OCI-LY1 (cell line): ENCODE data around the gene SLC9A9.

ENCODE experiments used
- H2AFZ ChIP-seq: fragments of 200-600 bp; sonication (generic), shearing (Covaris generic); 2 replicates; pipeline ENCODE4 v1.6.0; 2014; ENCODE audit warnings: antibody characterized with exemption, mild to moderate bottlenecking, low read length
- H3F3A ChIP-seq: fragments of 200-600 bp; sonication (generic), shearing (Covaris generic); 2 replicates; pipeline ENCODE4 v1.6.0; 2014; ENCODE audit warnings: mild to moderate bottlenecking, antibody characterized with exemption, low read length, moderate library complexity; ENCODE audit not compliant: insufficient read depth
- H3K27ac ChIP-seq: fragments of 200-600 bp; sonication (generic); 2 replicates; pipeline ENCODE4 v1.5.1; 2014; ENCODE audit warnings: low read length, mixed run types, mild to moderate bottlenecking, low read depth; ENCODE audit not compliant: poor library complexity, severe bottlenecking
- H3K27me3 ChIP-seq: fragments of 200-600 bp; sonication (generic); 2 replicates; pipeline ENCODE4 v1.6.0; 2014; ENCODE audit warnings: antibody characterized with exemption, mild to moderate bottlenecking, low read length, moderate library complexity; ENCODE audit not compliant: insufficient read depth
- H3K36me3 ChIP-seq: fragments of 200-600 bp; sonication (generic); 2 replicates; pipeline ENCODE4 v1.6.1; 2014; ENCODE audit warnings: mild to moderate bottlenecking, antibody characterized with exemption, low read length, moderate library complexity, mixed read lengths; ENCODE audit not compliant: insufficient read depth
- H3K4me1 ChIP-seq: fragments of 200-600 bp; sonication (generic); 2 replicates; pipeline ENCODE4 v1.5.1; 2014; ENCODE audit warnings: mild to moderate bottlenecking, low read length, moderate library complexity; ENCODE audit not compliant: insufficient read depth, severe bottlenecking
- H3K4me2 ChIP-seq: fragments of 200-600 bp; sonication (generic), shearing (Covaris generic); 2 replicates; pipeline ENCODE4 v1.6.1; 2014; ENCODE audit warnings: low read length
- H3K4me3 ChIP-seq: fragments of 200-600 bp; sonication (generic); 2 replicates; pipeline ENCODE4 v1.5.1; 2014; ENCODE audit warnings: low read length, low read depth, mild to moderate bottlenecking, mixed read lengths; ENCODE audit not compliant: poor library complexity, severe bottlenecking
- H3K79me2 ChIP-seq: fragments of 200-600 bp; shearing (Covaris generic); 2 replicates; pipeline ENCODE4 v1.6.1; 2016; ENCODE audit warnings: mixed run types, low read length, mixed read lengths; ENCODE audit not compliant: insufficient read depth
- H3K9ac ChIP-seq: fragments of 200-600 bp; sonication (generic), shearing (Covaris generic); 2 replicates; pipeline ENCODE4 v1.6.1; 2014; ENCODE audit warnings: mild to moderate bottlenecking, low read length, mixed read lengths
- H3K9me2 ChIP-seq: fragments of 200-600 bp; sonication (generic), shearing (Covaris generic); 2 replicates; pipeline ENCODE4 v1.6.1; 2014; ENCODE audit warnings: low read depth, mild to moderate bottlenecking, low read length, mixed read lengths
- H3K9me3 ChIP-seq: fragments of 200-600 bp; shearing (Covaris generic); 2 replicates; pipeline ENCODE4 v1.6.1; 2014; ENCODE audit warnings: low read length, mixed read lengths
- H4K20me1 ChIP-seq: fragments of 200-600 bp; sonication (generic), shearing (Covaris generic); 2 replicates; pipeline ENCODE4 v1.6.0; 2016; ENCODE audit warnings: mild to moderate bottlenecking, low read length; ENCODE audit not compliant: insufficient read depth
- CTCF ChIP-seq: fragments of 200-600 bp; sonication (generic), shearing (Covaris generic); IDR thresholded peaks from 2 replicates; pipeline ENCODE4 v1.5.1; 2017; ENCODE audit warnings: mild to moderate bottlenecking, antibody characterized with exemption, low read length, moderate library complexity, mixed read lengths
- EZH2 ChIP-seq: fragments of 200-600 bp; sonication (generic), shearing (Covaris generic); IDR thresholded peaks from 2 replicates; pipeline ENCODE4 v1.8.0; 2017; ENCODE audit warnings: borderline replicate concordance, mixed run types, mild to moderate bottlenecking, antibody characterized with exemption, low read length, moderate library complexity, mixed read lengths

The SLC9A9 gene

GRCh38 chr3:143387425-143387824 lies 460.8 kb downstream of the SLC9A9 start:
- H3F3A ChIP-seq: no peaks in the 10 kb centered on the region
- H3K27ac ChIP-seq: no peak overlapping the region
- H4K20me1 ChIP-seq: no peaks in the 10 kb centered on the region
- no peaks in the 10 kb centered on the region for H3K27me3 ChIP-seq
- no peaks in the 10 kb centered on the region for H3K4me1 ChIP-seq
- no peak for TF ChIP-seq CTCF
- TF ChIP-seq EZH2: no peak
- H3K9me3 ChIP-seq: no peaks in the 10 kb centered on the region
- no peaks in the 10 kb centered on the region for H3K36me3 ChIP-seq
- no peaks in the 10 kb centered on the region for H3K79me2 ChIP-seq
- H3K9ac ChIP-seq: no peak overlapping the region
- no peaks in the 10 kb centered on the region for H3K9me2 ChIP-seq
- no peak overlapping the region for H3K4me3 ChIP-seq
- no peak overlapping the region for H3K4me2 ChIP-seq
- no peak overlapping the region for H2AFZ ChIP-seq

DNA sequence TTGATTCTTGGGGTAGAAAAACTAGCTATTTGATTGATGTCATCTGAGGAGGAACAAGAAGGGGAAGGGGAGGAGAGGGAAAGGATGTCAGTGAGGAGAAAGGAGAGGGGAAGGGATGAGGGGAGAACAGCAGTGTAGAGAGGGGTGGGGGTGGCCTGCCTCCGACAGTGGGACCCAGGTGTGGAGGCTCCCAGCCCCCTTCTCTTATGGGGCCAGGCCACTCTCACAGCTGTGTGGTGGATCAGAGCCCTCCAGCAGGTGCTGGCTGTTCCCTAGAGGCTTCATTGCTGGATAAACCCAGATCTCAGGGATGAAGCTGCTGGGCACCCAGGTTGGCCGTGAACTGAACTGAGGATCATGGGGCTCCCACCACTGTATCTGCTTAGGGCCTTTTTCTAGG lies 464.2 kb downstream of the SLC9A9 start:
- Histone ChIP-seq H2AFZ (no peak overlapping the region), H4K20me1 (no peaks in the 10 kb centered on the region), H3K9me3 (no peaks in the 10 kb centered on the region), H3K4me3 (no peak overlapping the region), H3F3A (no peaks in the 10 kb centered on the region), H3K27me3 (no peaks in the 10 kb centered on the region), H3K36me3 (peaks cover 5% of the 10 kb centered on the region; the same call in 1 of the 2 replicates), H3K4me2 (no peak overlapping the region), H3K9me2 (no peaks in the 10 kb centered on the region), H3K79me2 (no peaks in the 10 kb centered on the region), H3K27ac (no peak overlapping the region), H3K4me1 (no peaks in the 10 kb centered on the region), H3K9ac (no peak overlapping the region)
- TF ChIP-seq CTCF: no peak
- TF ChIP-seq EZH2: no peak

DNA sequence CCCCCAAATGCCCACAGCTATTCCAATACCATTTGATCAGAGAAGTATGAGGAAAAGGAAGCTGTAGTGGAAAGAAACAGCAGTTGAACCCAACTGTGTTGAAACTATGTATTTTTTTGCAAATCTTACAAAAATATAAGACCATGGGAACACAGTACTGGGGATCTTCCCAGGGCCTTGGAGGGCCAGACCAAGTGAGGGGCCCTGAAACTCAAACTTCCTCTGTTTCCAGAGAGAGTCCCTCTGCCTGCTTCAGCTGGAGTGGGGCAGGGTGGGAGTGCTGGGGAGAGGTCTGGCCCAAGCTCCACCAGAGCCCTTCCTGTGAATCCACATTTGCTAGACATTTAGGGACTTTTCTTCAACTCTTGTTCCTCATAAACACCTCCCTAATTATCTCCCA lies 464.8 kb downstream of the SLC9A9 start:
- H3K36me3 ChIP-seq: peaks cover 5% of the 10 kb centered on the region; the same call in 1 of the 2 replicates
- no peak overlapping the region for H3K27ac ChIP-seq
- H3K4me3 ChIP-seq: no peak overlapping the region
- no peaks in the 10 kb centered on the region for H3K79me2 ChIP-seq
- H3F3A ChIP-seq: no peaks in the 10 kb centered on the region
- no peak overlapping the region for H2AFZ ChIP-seq
- no peaks in the 10 kb centered on the region for H3K9me2 ChIP-seq
- H3K27me3 ChIP-seq: no peaks in the 10 kb centered on the region
- H3K4me2 ChIP-seq: no peak overlapping the region
- TF ChIP-seq EZH2: no peak
- TF ChIP-seq CTCF: no peak
- H4K20me1 ChIP-seq: no peaks in the 10 kb centered on the region
- H3K9me3 ChIP-seq: no peaks in the 10 kb centered on the region
- no peak overlapping the region for H3K9ac ChIP-seq
- no peaks in the 10 kb centered on the region for H3K4me1 ChIP-seq
